ENCODE data around the gene SEPTIN12. TPM values are rescaled to one million over a fixed set of nuclear protein-coding genes. Genes with fewer than 3 reads are reported as not detected.

SEPTIN12 gene
- total and polyA plus RNA-seq, 2 experiments from 2014 or later, result not detected

- no peaks in the 10 kb centered on the region for H3K9me2 ChIP-seq (ENCODE audit: insufficient read depth)
- no peaks in the 10 kb centered on the region for H3K79me2 ChIP-seq (replicated peaks; ENCODE audit: insufficient read depth)
- Mint-ChIP-seq H3K36me3 (ENCODE audit: low read depth) (peaks cover 71% of the 10 kb centered on the region), H3K27ac (no peak overlapping the region), H3K4me1 (no peaks in the 10 kb centered on the region), H3K9me3 (no peaks in the 10 kb centered on the region), H3K4me3 (no peak overlapping the region), H3K27me3 (ENCODE audit: insufficient read depth, low read depth, poor library complexity) (no peaks in the 10 kb centered on the region)
- H3K27me3 ChIP-seq (ENCODE audit: insufficient read depth), result no peaks in the 10 kb centered on the region
- DNase-seq (ENCODE audit: low spot score) (no peak), ATAC-seq (no peak)
- TF ChIP-seq ETS1 (IDR thresholded peaks at IDR 0.05) (no peak), EZH2 (IDR thresholded peaks at IDR 0.05; ENCODE audit: low read depth, unreplicated experiment) (no peak), POLR2AphosphoS5 (IDR thresholded peaks at IDR 0.05; ENCODE audit: low read depth) (no peak), NANOG (IDR thresholded peaks at IDR 0.05; ENCODE audit: borderline replicate concordance) (no peak), CTCF (conservative IDR thresholded peaks at IDR 0.05; ENCODE audit: low read depth in 2 of 2) (no peak), STAT1 (IDR thresholded peaks at IDR 0.05; ENCODE audit: unreplicated experiment) (no peak), CREB1 (CRISPR knock-in tag; IDR thresholded peaks at IDR 0.05; ENCODE audit: low read depth) (no peak)
- H3K36me3 ChIP-seq (ENCODE audit: insufficient read depth), result peaks cover 38% of the 10 kb centered on the region
- H3K4me3 ChIP-seq, result no peak overlapping the region
- no peaks in the 10 kb centered on the region for H3K4me1 ChIP-seq (ENCODE audit: insufficient read depth)
- no peak overlapping the region for H3K27ac ChIP-seq (ENCODE audit: low read depth)
- no peaks in the 10 kb centered on the region; the same call in 1 of the 2 replicates for H3F3A ChIP-seq (replicated peaks; ENCODE audit: low read depth)
- no peak overlapping the region for H3K4me2 ChIP-seq
- no peak overlapping the region for H2AFZ ChIP-seq
- peaks cover 16% of the 10 kb centered on the region for H4K20me1 ChIP-seq (replicated peaks; ENCODE audit: insufficient read depth)
These were observed 37.1 kb upstream of the SEPTIN12 start for GRCh38 chr16:4825196-4825595.

- Histone ChIP-seq H2AFZ (no peak overlapping the region), H3K27ac (ENCODE audit: low read depth) (no peak overlapping the region), H3K4me3 (no peak overlapping the region), H3K27me3 (ENCODE audit: insufficient read depth) (no peaks in the 10 kb centered on the region), H4K20me1 (replicated peaks; ENCODE audit: insufficient read depth) (no peaks in the 10 kb centered on the region; the same call in 1 of the 2 replicates), H3K4me2 (no peak overlapping the region), H3K36me3 (ENCODE audit: insufficient read depth) (peaks cover 37% of the 10 kb centered on the region), H3K4me1 (ENCODE audit: insufficient read depth) (no peaks in the 10 kb centered on the region), H3K9me2 (ENCODE audit: insufficient read depth) (no peaks in the 10 kb centered on the region), H3F3A (replicated peaks; ENCODE audit: low read depth) (0 out of 2 replicates have a peak, but pooled peaks cover 3% of the 10 kb centered on the region), H3K79me2 (replicated peaks; ENCODE audit: insufficient read depth) (no peaks in the 10 kb centered on the region)
- no peak overlapping the region for H3K27ac Mint-ChIP-seq
- H3K4me1 Mint-ChIP-seq, result no peaks in the 10 kb centered on the region
- DNase-seq (ENCODE audit: low spot score) (no peak), ATAC-seq (no peak)
- no peak overlapping the region for H3K4me3 Mint-ChIP-seq
- no peaks in the 10 kb centered on the region for H3K9me3 Mint-ChIP-seq
- peaks cover 1% of the 10 kb centered on the region for H3K27me3 Mint-ChIP-seq (ENCODE audit: insufficient read depth, low read depth, poor library complexity)
- peaks cover 64% of the 10 kb centered on the region for H3K36me3 Mint-ChIP-seq (ENCODE audit: low read depth)
- TF ChIP-seq ZNF462 (CRISPR knock-in tag; IDR thresholded peaks at IDR 0.05) (no peak), EZH2 (IDR thresholded peaks at IDR 0.05; ENCODE audit: low read depth, unreplicated experiment) (no peak), CTCF (conservative IDR thresholded peaks at IDR 0.05; ENCODE audit: low read depth in 2 of 2) (no peak), ZNF114 (CRISPR knock-in tag; IDR thresholded peaks at IDR 0.05) (no peak), EZH2phosphoT487 (IDR thresholded peaks at IDR 0.05; ENCODE audit: unreplicated experiment) (no peak)
These were observed 32.5 kb upstream of the SEPTIN12 start for GRCh38 chr16:4820652-4821051.
